Caco-2 (cell line): ENCODE measurements around the gene STPG3. TPM values are rescaled to one million over a fixed set of nuclear protein-coding genes. Genes with fewer than 3 reads are reported as not detected.

Experiments
- BruUV-seq: library from RNA; stranded (reverse); fragments of 400-500 nt; replicated peaks from 2 replicates; lab custom pipeline; 2021; lab: Mats Ljungman, UMichigan
- CTCF ChIA-PET: fragments of 300-600 bp; sonication (Branson Sonifier 250); formaldehyde crosslinking; loops from one replicate; lab custom pipeline; 2022; ENCODE audit warnings: antibody characterized with exemption; lab: Charles Lee
- POLR2A ChIA-PET: fragments of 300-600 bp; sonication (Branson Sonifier 250); formaldehyde crosslinking; loops from one replicate; lab custom pipeline; 2022; ENCODE audit warnings: antibody characterized with exemption; lab: Charles Lee
- DNase-seq, 2 experiments: peaks; one replicate each; pipeline versions ENCODE4 v3.0.0 to v3.0.0-alpha.2; 2020 to 2022
- H3K27me3 ChIP-seq: replicated peaks from 2 replicates; pipeline ENCODE4 v1.6.0; 2011; ENCODE audit warnings: low read length; ENCODE audit not compliant: control insufficient read depth, insufficient read depth
- H3K36me3 ChIP-seq: 2 replicates; pipeline ENCODE4 v1.5.1; 2011; ENCODE audit warnings: low read length; ENCODE audit not compliant: control insufficient read depth, insufficient read depth
- H3K4me1 ChIP-seq: fragments of 250-450 bp; sonication (Bioruptor Pico); 2 replicates; pipeline ENCODE4 v1.5.1; 2020; ENCODE audit warnings: mild to moderate bottlenecking
- H3K4me3 ChIP-seq: 2 replicates; pipeline ENCODE4 v1.5.1; 2011; ENCODE audit warnings: low read depth, mild to moderate bottlenecking, control low read depth, low read length
- H3K9me3 ChIP-seq: fragments of 250-450 bp; sonication (Bioruptor Pico); 2 replicates; pipeline ENCODE4 v1.5.1; 2020; ENCODE audit warnings: mild to moderate bottlenecking, moderate library complexity
- H3K27ac Mint-ChIP-seq: one replicate; pipeline ENCODE4 v1.8.0; 2022; ENCODE audit warnings: mixed read lengths; ENCODE audit not compliant: unreplicated experiment
- H3K27me3 Mint-ChIP-seq: one replicate; pipeline ENCODE4 v1.8.0; 2022; ENCODE audit warnings: mixed read lengths; ENCODE audit not compliant: insufficient read depth, unreplicated experiment
- H3K36me3 Mint-ChIP-seq: one replicate; pipeline ENCODE4 v1.8.0; 2022; ENCODE audit warnings: mild to moderate bottlenecking, mixed read lengths; ENCODE audit not compliant: insufficient read depth, unreplicated experiment
- H3K4me1 Mint-ChIP-seq: one replicate; pipeline ENCODE4 v1.8.0; 2022; ENCODE audit warnings: low read depth, mixed read lengths; ENCODE audit not compliant: unreplicated experiment
- H3K4me3 Mint-ChIP-seq: one replicate; pipeline ENCODE4 v1.8.0; 2022; ENCODE audit warnings: mild to moderate bottlenecking, moderate library complexity, mixed read lengths; ENCODE audit not compliant: unreplicated experiment
- H3K9me3 Mint-ChIP-seq: one replicate; pipeline ENCODE4 v1.8.0; 2022; ENCODE audit warnings: mixed read lengths; ENCODE audit not compliant: unreplicated experiment
- CTCF ChIP-seq, 2 experiments: fragments of 200-600 bp in 1 of 2; IDR thresholded peaks; 1 replicate in 1 of 2; 2 replicates in 1 of 2; pipeline versions ENCODE4 v1.5.1 to v1.8.0; 2011 to 2022; ENCODE audit warnings: antibody characterized with exemption in 1 of 2, control low read depth in 1 of 2, inconsistent platforms in 1 of 2, low read depth in 1 of 2, low read length in 1 of 2, mild to moderate bottlenecking in 1 of 2, moderate library complexity in 1 of 2; ENCODE audit not compliant: insufficient read depth in 1 of 2, severe bottlenecking in 1 of 2, unreplicated experiment in 1 of 2
- intact Hi-C: fragments of 100-400 bp; cut with micrococcal nuclease; formaldehyde crosslinking; loops from one replicate; pipeline ENCODE4 v1.10.0; 2022; ENCODE audit not compliant: unreplicated experiment
- total RNA-seq: library from RNA; stranded (reverse); gene quantifications from 2 replicates; pipeline ENCODE4 v1.2.3, GENCODE V29; 2022

STPG3 gene
- total RNA-seq, 1 experiment from 2014 or later = not detected

GRCh38 chr9:137247135-137247915 lies 3.8 kb upstream of the STPG3 start:
- TF ChIP-seq CTCF (IDR thresholded peaks at IDR 0.05; ENCODE audit: insufficient read depth in 1 of 2, low read depth in 1 of 2, low read length in 1 of 2, severe bottlenecking in 1 of 2, unreplicated experiment in 1 of 2) = no peak
- Mint-ChIP-seq H3K9me3 (no peaks in the 10 kb centered on the region), H3K4me3 (no peak overlapping the region), H3K4me1 (no peaks in the 10 kb centered on the region), H3K36me3 (peaks cover 42% of the 10 kb centered on the region), H3K27ac (no peak overlapping the region), H3K27me3 (no peaks in the 10 kb centered on the region)
- no peak for DNase-seq
- POLR2A ChIA-PET = no interaction called here
- no peaks in the 10 kb centered on the region for H3K27me3 ChIP-seq
- H3K4me1 ChIP-seq = peaks cover 12% of the 10 kb centered on the region
- no peak overlapping the region for H3K4me3 ChIP-seq
- H3K9me3 ChIP-seq = no peaks in the 10 kb centered on the region
- H3K36me3 ChIP-seq = peaks cover 2% of the 10 kb centered on the region; the same call in 1 of the 2 replicates
- no TSS peak for BruUV-seq
- CTCF ChIA-PET = no interaction called here
- intact Hi-C loops = loop anchor here (10.0 kb wide), 1 partner anchor 453 kb away; the partner anchor contains the start of genes CCDC183 and TMEM141

GRCh38 chr9:137247916-137248175 lies 3.2 kb upstream of the STPG3 start:
- Mint-ChIP-seq H3K9me3 (no peaks in the 10 kb centered on the region), H3K27ac (no peak overlapping the region), H3K36me3 (peaks cover 37% of the 10 kb centered on the region), H3K4me3 (no peak overlapping the region), H3K27me3 (no peaks in the 10 kb centered on the region), H3K4me1 (no peaks in the 10 kb centered on the region)
- Histone ChIP-seq H3K4me1 (peaks cover 10% of the 10 kb centered on the region), H3K27me3 (no peaks in the 10 kb centered on the region), H3K36me3 (peaks cover 2% of the 10 kb centered on the region; the same call in 1 of the 2 replicates), H3K4me3 (no peak overlapping the region), H3K9me3 (no peaks in the 10 kb centered on the region)
- DNase-seq = no peak
- BruUV-seq = no TSS peak
- no peak for TF ChIP-seq CTCF (IDR thresholded peaks at IDR 0.05; ENCODE audit: insufficient read depth in 1 of 2, low read depth in 1 of 2, low read length in 1 of 2, severe bottlenecking in 1 of 2, unreplicated experiment in 1 of 2)
- ChIA-PET POLR2A (no interaction called here), CTCF (interaction anchor here (1.3 kb wide), 1 partner anchor 11 kb away, joined by 3 read pairs; no protein-coding TSS in a partner anchor)
- intact Hi-C loops = loop anchor here (10.0 kb wide), 1 partner anchor 453 kb away; the partner anchor contains the start of genes CCDC183 and TMEM141

GRCh38 chr9:137250329-137251193 lies 525 bp upstream of the STPG3 start:
- intact Hi-C loops = no loop called here
- Histone ChIP-seq H3K9me3 (no peaks in the 10 kb centered on the region), H3K27me3 (no peaks in the 10 kb centered on the region), H3K4me1 (peaks cover 19% of the 10 kb centered on the region), H3K4me3 (no peak overlapping the region), H3K36me3 (no peaks in the 10 kb centered on the region)
- no peak overlapping the region for H3K27ac Mint-ChIP-seq
- CTCF ChIA-PET = interaction anchor here (0.7 kb wide), 1 partner anchor 14 kb away, joined by 5 read pairs; no protein-coding TSS in a partner anchor
- no peaks in the 10 kb centered on the region for H3K9me3 Mint-ChIP-seq
- POLR2A ChIA-PET = interaction anchor here (1.1 kb wide), 1 partner anchor 10 kb away, joined by 3 read pairs; no protein-coding TSS in a partner anchor
- BruUV-seq = no TSS peak
- peaks cover 25% of the 10 kb centered on the region for H3K36me3 Mint-ChIP-seq
- H3K27me3 Mint-ChIP-seq = no peaks in the 10 kb centered on the region
- H3K4me1 Mint-ChIP-seq = peaks cover 7% of the 10 kb centered on the region
- no peak overlapping the region for H3K4me3 Mint-ChIP-seq
- DNase-seq = no peak
- no peak for TF ChIP-seq CTCF (IDR thresholded peaks at IDR 0.05; ENCODE audit: insufficient read depth in 1 of 2, low read depth in 1 of 2, low read length in 1 of 2, severe bottlenecking in 1 of 2, unreplicated experiment in 1 of 2)
